PC-3 (cell line): ENCODE measurements around the gene ASB10. TPM values are rescaled to one million over a fixed set of nuclear protein-coding genes. Genes with fewer than 3 reads are reported as not detected.

Experiments
- ATAC-seq: fragments of 200-7000 bp; cut with Tn5 transposase; 2 replicates; pipeline ENCODE4 v1.9.1; 2020; ENCODE audit warnings: mild to moderate bottlenecking, moderate library complexity
- BruUV-seq: library from RNA; stranded (reverse); fragments of 400-500 nt; replicated peaks from 2 replicates; lab custom pipeline; 2021; lab: Mats Ljungman, UMichigan
- CTCF ChIA-PET: fragments of 300-600 bp; sonication (Branson Sonifier 250); formaldehyde crosslinking; loops from one replicate; lab custom pipeline; 2022; ENCODE audit warnings: antibody characterized with exemption; lab: Charles Lee
- POLR2A ChIA-PET: fragments of 300-600 bp; sonication (Branson Sonifier 250); formaldehyde crosslinking; loops from one replicate; lab custom pipeline; 2022; ENCODE audit warnings: antibody characterized with exemption; ENCODE audit not compliant: unreplicated experiment; lab: Charles Lee
- DNase-seq: peaks from one replicate; pipeline ENCODE4 v3.0.0-alpha.2; 2015
- H2AFZ ChIP-seq: fragments of 300-600 bp; sonication (generic); 2 replicates; pipeline ENCODE4 v1.6.0; 2016; ENCODE audit warnings: antibody characterized with exemption, low read length
- H3F3A ChIP-seq: fragments of 300-600 bp; sonication (generic); one replicate; pipeline ENCODE4 v1.6.0; 2017; ENCODE audit warnings: antibody characterized with exemption, low read length, control low read depth, mild to moderate bottlenecking; ENCODE audit not compliant: unreplicated experiment
- H3K27ac ChIP-seq: fragments of 300-600 bp; sonication (generic); 2 replicates; pipeline ENCODE4 v1.5.1; 2016; ENCODE audit warnings: mild to moderate bottlenecking, low read length
- H3K27me3 ChIP-seq: fragments of 300-600 bp; sonication (generic); 2 replicates; pipeline ENCODE4 v1.6.1; 2016; ENCODE audit warnings: low read length, mixed read lengths
- H3K36me3 ChIP-seq: fragments of 300-600 bp; sonication (generic); 2 replicates; pipeline ENCODE4 v1.6.1; 2016; ENCODE audit warnings: low read depth, mixed run types, low read length, mixed read lengths
- H3K4me1 ChIP-seq: fragments of 300-600 bp; sonication (generic); 2 replicates; pipeline ENCODE4 v1.5.1; 2016; ENCODE audit warnings: low read length; ENCODE audit not compliant: insufficient read depth
- H3K4me2 ChIP-seq: fragments of 300-600 bp; sonication (generic); 2 replicates; pipeline ENCODE4 v1.6.0; 2016; ENCODE audit warnings: low read length
- H3K4me3 ChIP-seq: fragments of 300-600 bp; sonication (generic); 2 replicates; pipeline ENCODE4 v1.5.1; 2016; ENCODE audit warnings: mild to moderate bottlenecking, low read length, mixed read lengths
- H3K79me2 ChIP-seq: fragments of 300-600 bp; sonication (generic); 2 replicates; pipeline ENCODE4 v1.6.1; 2017; ENCODE audit warnings: low read length, mixed read lengths
- H3K9ac ChIP-seq: fragments of 300-600 bp; sonication (generic); 2 replicates; pipeline ENCODE4 v1.6.0; 2016; ENCODE audit warnings: mild to moderate bottlenecking, low read length
- H3K9me2 ChIP-seq: fragments of 300-600 bp; sonication (generic); replicated peaks from 2 replicates; pipeline ENCODE4 v1.6.1; 2016; ENCODE audit warnings: mixed run types, low read length, mixed read lengths
- H3K9me3 ChIP-seq: fragments of 300-600 bp; sonication (generic); 2 replicates; pipeline ENCODE4 v1.6.1; 2016; ENCODE audit warnings: low read length, mixed read lengths
- H4K20me1 ChIP-seq: fragments of 300-600 bp; sonication (generic); 2 replicates; pipeline ENCODE4 v1.6.1; 2016; ENCODE audit warnings: low read length, mixed read lengths
- CTCF ChIP-seq: fragments of 300-600 bp; sonication (generic); conservative IDR thresholded peaks from 2 replicates; pipeline ENCODE4 v1.5.1; 2017; ENCODE audit warnings: antibody characterized with exemption, low read depth, mild to moderate bottlenecking, low read length
- EZH2 ChIP-seq: fragments of 300-600 bp; sonication (generic); IDR thresholded peaks from one replicate; pipeline ENCODE4 v1.6.1; 2017; ENCODE audit warnings: antibody characterized with exemption, mild to moderate bottlenecking, low read length; ENCODE audit not compliant: unreplicated experiment
- EZH2phosphoT487 ChIP-seq: fragments of 300-600 bp; sonication (generic); IDR thresholded peaks from 2 replicates; pipeline ENCODE4 v1.6.1; 2018; ENCODE audit warnings: mild to moderate bottlenecking, antibody characterized with exemption, low read length, borderline replicate concordance
- intact Hi-C: fragments of 100-400 bp; cut with micrococcal nuclease; formaldehyde crosslinking; loops from 2 replicates; pipeline ENCODE4 v1.9.0; 2023
- total RNA-seq: library from RNA; depleted of rRNA; stranded (reverse); fragments of >200 nt; gene quantifications from 2 replicates; pipeline ENCODE4 v1.2.3, GENCODE V29; 2014; rRNA removed

Gene ASB10
- total RNA-seq, 1 experiment from 2014 or later, result not detected

DNA sequence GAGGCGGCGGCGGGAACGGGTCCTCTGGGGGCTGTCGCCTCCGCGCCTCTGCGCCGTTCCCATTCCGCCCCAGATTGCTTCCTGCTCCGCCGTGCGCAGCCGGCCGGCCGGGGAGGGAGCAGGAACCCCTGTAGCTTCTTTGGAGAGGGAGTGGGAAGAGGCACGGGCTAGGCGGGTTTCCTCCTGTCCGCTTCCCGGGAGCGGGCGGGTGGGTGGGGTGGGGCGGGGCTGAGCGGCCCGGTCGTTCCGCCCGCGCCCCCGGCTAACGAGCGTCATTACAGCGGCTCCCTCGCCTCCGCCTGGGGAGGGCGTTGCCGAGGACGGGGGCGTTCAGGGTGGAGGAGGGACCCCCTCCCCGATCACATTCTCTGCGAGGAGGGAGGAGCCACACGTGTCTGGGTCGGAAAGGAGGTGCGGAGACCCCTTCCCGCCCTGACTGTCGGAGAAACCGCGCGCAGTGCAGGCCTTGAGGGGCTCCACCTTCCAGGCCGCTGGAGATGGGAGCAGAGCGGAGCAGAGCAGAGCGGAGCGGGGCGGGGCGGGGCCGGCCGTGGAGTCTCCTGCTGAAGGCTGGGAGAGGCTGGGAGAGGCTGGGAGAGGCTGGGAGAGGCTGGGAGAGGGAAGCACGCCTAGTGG, 61.1 kb downstream of the ASB10 start:
- Histone ChIP-seq H3K4me2 (no peak overlapping the region), H3K36me3 (peaks cover 12% of the 10 kb centered on the region), H2AFZ (no peak overlapping the region), H3K79me2 (no peaks in the 10 kb centered on the region), H3K9ac (no peak overlapping the region), H3F3A (no peaks in the 10 kb centered on the region), H3K4me3 (no peak overlapping the region), H3K9me3 (no peaks in the 10 kb centered on the region), H3K4me1 (no peaks in the 10 kb centered on the region), H3K9me2 (no peaks in the 10 kb centered on the region), H3K27me3 (no peaks in the 10 kb centered on the region), H4K20me1 (no peaks in the 10 kb centered on the region), H3K27ac (no peak overlapping the region)
- no peak for TF ChIP-seq CTCF
- TF ChIP-seq EZH2, result no peak
- no peak for TF ChIP-seq EZH2phosphoT487
- POLR2A ChIA-PET, result no interaction called here
- DNase-seq (no peak), ATAC-seq (no peak)
- intact Hi-C loops, result loop anchor here (2.0 kb wide), 1 partner anchor 177 kb away; no protein-coding TSS in a partner anchor
- BruUV-seq, result no TSS peak
- CTCF ChIA-PET, result no interaction called here

Other genes with a start within 250 kb of the ASB10 start
- 0.84 and 1.6 TPM in 2 replicates for gene KCNH2, start 208.9 kb downstream of the ASB10 start, total RNA-seq
- gene NOS3, start 196.2 kb downstream of the ASB10 start, total RNA-seq, result 0.66 and 2.5 TPM in 2 replicates
- 1.2 and 1.3 TPM in 2 replicates for gene ATG9B, start 162.8 kb downstream of the ASB10 start, total RNA-seq
- gene ABCB8, start 158.8 kb downstream of the ASB10 start, total RNA-seq, result 58.4 and 95.7 TPM in 2 replicates
- 1.7 and 2.6 TPM in 2 replicates for gene ASIC3, start 138.7 kb downstream of the ASB10 start, total RNA-seq
- gene CDK5, start 129.4 kb downstream of the ASB10 start, total RNA-seq, result 30.6 and 40.1 TPM in 2 replicates
- gene SLC4A2, start 127.7 kb downstream of the ASB10 start, total RNA-seq, result 267 and 284 TPM in 2 replicates
- gene FASTK, start 106.4 kb downstream of the ASB10 start, total RNA-seq, result 163 and 211 TPM in 2 replicates
- gene TMUB1, start 103.8 kb downstream of the ASB10 start, total RNA-seq, result 52.1 and 71.6 TPM in 2 replicates
- 53.5 and 88.2 TPM in 2 replicates for gene AGAP3, start 100.8 kb downstream of the ASB10 start, total RNA-seq
- gene GBX1, start 19.6 kb downstream of the ASB10 start, total RNA-seq, result not detected in 2 replicates
- not detected in 2 replicates for gene H2BK1, start 23.2 kb upstream of the ASB10 start, total RNA-seq
- gene ABCF2, start 40.0 kb upstream of the ASB10 start, total RNA-seq, result 55.5 and 75.0 TPM in 2 replicates
- gene CHPF2, start 45.2 kb upstream of the ASB10 start, total RNA-seq, result 30.1 and 36.5 TPM in 2 replicates
- 8.6 and 9.1 TPM in 2 replicates for gene SMARCD3, start 61.4 kb upstream of the ASB10 start, total RNA-seq
- gene NUB1, start 154.6 kb upstream of the ASB10 start, total RNA-seq, result 40.1 and 47.0 TPM in 2 replicates
- not detected in 2 replicates for gene WDR86, start 222.8 kb upstream of the ASB10 start, total RNA-seq